Mucosa of descending colon (tissue), 3 donors: ENCODE data around the gene FBXO36. TPM values are rescaled to one million over a fixed set of nuclear protein-coding genes. Genes with fewer than 3 reads are reported as not detected.

ENCODE experiments used
- ATAC-seq: fragments of 200-7000 bp; cut with Tn5 transposase; one replicate; pipeline ENCODE4 v1.9.1; 2020; ENCODE audit warnings: mild to moderate bottlenecking, moderate library complexity
- DNase-seq, 3 donors: peaks; one replicate each; pipeline ENCODE4 v3.0.0-alpha.2; 2020
- H3K36me3 ChIP-seq: fragments of 200-600 bp; one replicate; pipeline ENCODE4 v1.8.0; 2021; ENCODE audit warnings: low read depth, mild to moderate bottlenecking
- H3K4me1 ChIP-seq: fragments of 200-600 bp; one replicate; pipeline ENCODE4 v1.8.0; 2021; ENCODE audit warnings: low read depth, mild to moderate bottlenecking
- H3K4me3 ChIP-seq: fragments of 200-600 bp; one replicate; pipeline ENCODE4 v1.8.0; 2021; ENCODE audit warnings: mild to moderate bottlenecking
- H3K9me3 ChIP-seq: fragments of 200-600 bp; one replicate; pipeline ENCODE4 v1.8.0; 2021; ENCODE audit warnings: mild to moderate bottlenecking
- intact Hi-C, 2 donors: fragments of 100-400 bp; cut with DNase I in 1 of 2; cut with micrococcal nuclease in 1 of 2; formaldehyde crosslinking; loops; one replicate each; pipeline versions ENCODE4 v1.11.0 to v1.11.1; 2022; cut with DNase I, micrococcal nuclease
- total RNA-seq, 3 donors: library from RNA; stranded (reverse); fragmentation: NEBNext Ultra II Directional in 2 of 3; extraction: Animal tissue kit (Norgen Biotek cat#: 25700) in 2 of 3; gene quantifications; one replicate each; pipeline versions ENCODE4 v1.2.1 to v1.2.4, GENCODE V29; 2021 to 2023
- TF ChIP-seq, protein P1 (sequence below): fragments of 200-600 bp; IDR thresholded peaks from one replicate; pipeline ENCODE4 v1.8.0; 2022; ENCODE audit warnings: antibody characterized with exemption, mild to moderate bottlenecking
- donor health status: DM: no; HTN: no; CAD: no; lungs with moderate emphysema.
- donor health status: DM: no; HTN: no; CAD: no.
- donor health status: DM: no; HTN: yes; CAD: no.

Gene FBXO36
- total RNA-seq, 3 donors from 2014 or later: 1.6 to 2.4 (median 2.1) TPM

DNA sequence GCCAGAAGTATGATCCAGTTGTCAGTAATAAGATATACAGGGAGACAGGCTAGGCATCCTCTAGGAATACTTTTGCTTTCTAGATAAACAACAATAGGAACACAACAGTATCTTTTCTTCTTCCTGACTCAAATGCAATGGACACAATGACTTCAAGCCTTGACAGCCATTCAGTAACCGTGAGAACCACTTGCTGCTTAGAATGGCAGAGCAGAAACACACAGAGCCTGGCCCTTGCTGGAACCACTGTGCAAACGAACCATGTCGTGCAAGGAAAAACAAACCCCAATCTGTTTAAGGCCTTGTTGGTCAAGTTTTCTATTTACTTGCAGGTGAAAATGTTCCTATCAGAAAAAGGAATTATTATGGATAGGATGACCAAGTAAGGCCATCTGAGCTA, 19.3 kb upstream of the FBXO36 start:
- H3K36me3 ChIP-seq: no peaks in the 10 kb centered on the region
- no peak for DNase-seq
- no peak overlapping the region for H3K4me3 ChIP-seq
- H3K4me1 ChIP-seq: no peaks in the 10 kb centered on the region
- H3K9me3 ChIP-seq: no peaks in the 10 kb centered on the region
- ATAC-seq: no peak
- TF ChIP-seq, protein P1, sequence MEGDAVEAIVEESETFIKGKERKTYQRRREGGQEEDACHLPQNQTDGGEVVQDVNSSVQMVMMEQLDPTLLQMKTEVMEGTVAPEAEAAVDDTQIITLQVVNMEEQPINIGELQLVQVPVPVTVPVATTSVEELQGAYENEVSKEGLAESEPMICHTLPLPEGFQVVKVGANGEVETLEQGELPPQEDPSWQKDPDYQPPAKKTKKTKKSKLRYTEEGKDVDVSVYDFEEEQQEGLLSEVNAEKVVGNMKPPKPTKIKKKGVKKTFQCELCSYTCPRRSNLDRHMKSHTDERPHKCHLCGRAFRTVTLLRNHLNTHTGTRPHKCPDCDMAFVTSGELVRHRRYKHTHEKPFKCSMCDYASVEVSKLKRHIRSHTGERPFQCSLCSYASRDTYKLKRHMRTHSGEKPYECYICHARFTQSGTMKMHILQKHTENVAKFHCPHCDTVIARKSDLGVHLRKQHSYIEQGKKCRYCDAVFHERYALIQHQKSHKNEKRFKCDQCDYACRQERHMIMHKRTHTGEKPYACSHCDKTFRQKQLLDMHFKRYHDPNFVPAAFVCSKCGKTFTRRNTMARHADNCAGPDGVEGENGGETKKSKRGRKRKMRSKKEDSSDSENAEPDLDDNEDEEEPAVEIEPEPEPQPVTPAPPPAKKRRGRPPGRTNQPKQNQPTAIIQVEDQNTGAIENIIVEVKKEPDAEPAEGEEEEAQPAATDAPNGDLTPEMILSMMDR: no peak
- intact Hi-C loops: no loop called here

GRCh38 chr2:229905601-229906000, 16.7 kb upstream of the FBXO36 start:
- Histone ChIP-seq H3K4me1 (no peaks in the 10 kb centered on the region), H3K4me3 (no peak overlapping the region), H3K9me3 (no peaks in the 10 kb centered on the region), H3K36me3 (no peaks in the 10 kb centered on the region)
- intact Hi-C loops: no loop called here
- TF ChIP-seq, protein P1: no peak
- DNase-seq (no peak), ATAC-seq (no peak)

GRCh38 chr2:229909090-229909489, 13.2 kb upstream of the FBXO36 start:
- intact Hi-C loops: no loop called here
- Histone ChIP-seq H3K4me1 (peaks cover 6% of the 10 kb centered on the region), H3K9me3 (no peaks in the 10 kb centered on the region), H3K4me3 (no peak overlapping the region), H3K36me3 (no peaks in the 10 kb centered on the region)
- TF ChIP-seq, protein P1: no peak
- DNase-seq (no peak), ATAC-seq (peak; percentile 37)

- H3K4me3 ChIP-seq: no peak overlapping the region
- no peaks in the 10 kb centered on the region for H3K36me3 ChIP-seq
- ATAC-seq (no peak), DNase-seq (no peak)
- TF ChIP-seq, protein P1: no peak
- H3K4me1 ChIP-seq: peaks cover 6% of the 10 kb centered on the region
- intact Hi-C loops: no loop called here
- H3K9me3 ChIP-seq: no peaks in the 10 kb centered on the region
These were observed 12.0 kb upstream of the FBXO36 start for GRCh38 chr2:229910147-229910831.

- Histone ChIP-seq H3K4me1 (peaks cover 6% of the 10 kb centered on the region), H3K36me3 (no peaks in the 10 kb centered on the region), H3K4me3 (no peak overlapping the region), H3K9me3 (no peaks in the 10 kb centered on the region)
- ATAC-seq (peak; percentile 69), DNase-seq (peak in 1 of 3 donors; percentile 20)
- TF ChIP-seq, protein P1: no peak
- intact Hi-C loops: no loop called here
These were observed 11.4 kb upstream of the FBXO36 start for GRCh38 chr2:229910832-229911412.
